ENCODE data around the gene RDH11. TPM values are rescaled to one million over a fixed set of nuclear protein-coding genes. Genes with fewer than 3 reads are reported as not detected.

RDH11 gene
- total RNA-seq, 1 donor from 2014 or later = 78.2 TPM

DNA sequence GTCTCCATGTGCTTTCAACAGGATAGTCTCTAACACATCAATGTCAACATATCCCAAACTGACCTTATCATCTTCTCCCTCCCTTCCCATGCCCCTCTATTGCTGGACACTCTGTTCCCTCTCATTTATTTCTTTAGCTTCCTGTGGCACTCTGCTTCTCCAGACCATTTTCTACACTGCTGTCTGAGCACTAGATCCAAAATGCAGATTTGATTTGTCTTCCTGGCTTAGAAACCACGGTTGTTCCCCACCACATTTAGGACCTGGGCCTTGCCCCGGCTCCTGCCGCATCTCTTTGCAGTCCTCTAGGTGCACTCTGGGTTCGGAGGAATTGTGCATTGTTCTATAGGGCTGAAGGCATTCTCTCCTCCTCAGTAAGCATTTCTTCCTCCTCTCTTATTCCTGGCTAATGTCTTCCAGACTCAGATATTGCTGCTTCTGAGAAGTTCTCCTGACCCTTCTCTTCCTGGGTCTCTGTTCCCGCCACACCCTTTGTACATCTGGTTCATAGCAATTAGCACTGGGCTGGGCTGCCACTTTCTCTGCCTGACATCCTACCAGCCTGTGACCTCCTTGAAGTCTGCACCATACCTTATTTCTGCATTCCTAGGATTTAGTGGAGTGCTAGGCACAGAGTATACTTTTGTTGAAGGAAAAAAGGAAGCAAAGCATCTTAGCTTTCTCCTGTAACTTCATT lies 62.0 kb downstream of the RDH11 start:
- no peaks in the 10 kb centered on the region for H3K27me3 ChIP-seq (ENCODE audit: control insufficient read depth, insufficient read depth, low read length)
- H3K4me3 ChIP-seq (ENCODE audit: low read depth, low read length) = no peak overlapping the region
- H3K36me3 ChIP-seq (ENCODE audit: control insufficient read depth, insufficient read depth, low read length) = no peaks in the 10 kb centered on the region
- TF ChIP-seq, protein P1, sequence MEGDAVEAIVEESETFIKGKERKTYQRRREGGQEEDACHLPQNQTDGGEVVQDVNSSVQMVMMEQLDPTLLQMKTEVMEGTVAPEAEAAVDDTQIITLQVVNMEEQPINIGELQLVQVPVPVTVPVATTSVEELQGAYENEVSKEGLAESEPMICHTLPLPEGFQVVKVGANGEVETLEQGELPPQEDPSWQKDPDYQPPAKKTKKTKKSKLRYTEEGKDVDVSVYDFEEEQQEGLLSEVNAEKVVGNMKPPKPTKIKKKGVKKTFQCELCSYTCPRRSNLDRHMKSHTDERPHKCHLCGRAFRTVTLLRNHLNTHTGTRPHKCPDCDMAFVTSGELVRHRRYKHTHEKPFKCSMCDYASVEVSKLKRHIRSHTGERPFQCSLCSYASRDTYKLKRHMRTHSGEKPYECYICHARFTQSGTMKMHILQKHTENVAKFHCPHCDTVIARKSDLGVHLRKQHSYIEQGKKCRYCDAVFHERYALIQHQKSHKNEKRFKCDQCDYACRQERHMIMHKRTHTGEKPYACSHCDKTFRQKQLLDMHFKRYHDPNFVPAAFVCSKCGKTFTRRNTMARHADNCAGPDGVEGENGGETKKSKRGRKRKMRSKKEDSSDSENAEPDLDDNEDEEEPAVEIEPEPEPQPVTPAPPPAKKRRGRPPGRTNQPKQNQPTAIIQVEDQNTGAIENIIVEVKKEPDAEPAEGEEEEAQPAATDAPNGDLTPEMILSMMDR (IDR thresholded peaks at IDR 0.05; ENCODE audit: insufficient read depth, low read length, poor library complexity, severe bottlenecking) = no peak
- DNase-seq (ENCODE audit: low read depth) = no peak

DNA sequence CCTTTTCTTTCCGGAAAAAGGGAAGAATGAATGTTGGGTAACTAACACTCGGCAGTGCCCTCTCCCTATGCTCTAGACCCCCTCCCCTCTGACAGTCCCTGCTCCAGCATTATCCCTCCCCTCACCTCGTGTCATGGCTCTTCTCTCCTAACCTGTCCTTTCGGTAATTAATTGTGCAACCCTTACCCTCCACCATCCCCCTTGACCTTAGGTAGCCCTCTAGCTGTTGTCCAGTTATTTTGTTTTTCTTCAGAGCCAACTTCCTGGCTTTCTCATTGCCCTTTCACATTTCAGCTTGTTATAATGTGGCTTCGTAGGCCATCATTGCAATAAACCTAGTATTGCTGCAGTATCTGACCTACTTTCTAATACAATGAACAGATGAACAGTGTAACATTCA lies 64.6 kb downstream of the RDH11 start:
- TF ChIP-seq, protein P1 (IDR thresholded peaks at IDR 0.05; ENCODE audit: insufficient read depth, low read length, poor library complexity, severe bottlenecking) = no peak
- H3K27me3 ChIP-seq (ENCODE audit: control insufficient read depth, insufficient read depth, low read length) = no peaks in the 10 kb centered on the region
- H3K36me3 ChIP-seq (ENCODE audit: control insufficient read depth, insufficient read depth, low read length) = no peaks in the 10 kb centered on the region
- no peak for DNase-seq (ENCODE audit: low read depth)
- H3K4me3 ChIP-seq (ENCODE audit: low read depth, low read length) = no peak overlapping the region

DNA sequence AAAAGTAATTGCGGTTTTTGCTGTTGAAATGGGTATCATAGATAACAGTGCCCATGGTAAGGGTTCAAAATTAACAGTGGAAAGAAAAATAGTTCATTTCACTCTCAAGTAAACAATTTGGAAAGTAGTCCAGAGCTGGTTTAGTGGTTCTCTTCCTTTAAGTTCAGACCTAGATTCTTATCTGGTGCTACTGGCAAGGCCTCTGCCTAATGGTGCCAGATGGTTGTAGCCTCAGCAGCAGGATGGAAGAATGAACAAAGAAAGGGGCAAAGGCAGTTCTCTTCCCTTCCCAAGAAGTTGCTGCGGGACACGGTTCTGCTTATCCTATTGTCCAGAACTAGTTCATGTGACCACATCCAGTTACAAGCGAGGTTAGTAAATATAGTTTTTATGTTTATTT lies 65.4 kb downstream of the RDH11 start:
- Histone ChIP-seq H3K27me3 (ENCODE audit: control insufficient read depth, insufficient read depth, low read length) (no peaks in the 10 kb centered on the region), H3K36me3 (ENCODE audit: control insufficient read depth, insufficient read depth, low read length) (no peaks in the 10 kb centered on the region), H3K4me3 (ENCODE audit: low read depth, low read length) (no peak overlapping the region)
- no peak for DNase-seq (ENCODE audit: low read depth)
- TF ChIP-seq, protein P1 (IDR thresholded peaks at IDR 0.05; ENCODE audit: insufficient read depth, low read length, poor library complexity, severe bottlenecking) = no peak

DNA sequence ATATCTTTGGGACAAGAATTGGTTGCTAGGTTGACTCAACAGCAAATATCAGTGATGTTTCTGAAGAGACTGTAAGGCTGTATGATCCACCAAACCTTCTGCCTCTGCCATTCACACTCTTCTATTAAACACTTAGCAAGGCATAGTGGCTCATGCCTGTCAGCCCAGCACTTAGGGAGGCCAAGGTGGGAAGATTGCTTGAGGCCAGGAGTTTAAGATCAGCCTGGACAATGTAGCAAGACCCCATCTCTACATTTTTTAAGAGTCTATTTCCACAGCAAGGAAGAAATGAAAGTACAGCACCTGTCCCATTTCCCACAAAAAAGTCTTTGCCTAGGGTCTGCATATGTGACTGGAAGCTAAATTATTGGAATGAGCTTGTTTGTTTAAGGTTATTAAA lies 68.0 kb downstream of the RDH11 start:
- TF ChIP-seq, protein P1 (IDR thresholded peaks at IDR 0.05; ENCODE audit: insufficient read depth, low read length, poor library complexity, severe bottlenecking) = no peak
- DNase-seq (ENCODE audit: low read depth) = no peak
- H3K4me3 ChIP-seq (ENCODE audit: low read depth, low read length) = no peak overlapping the region

More for the DNA sequence above, 68.0 kb downstream of the RDH11 start:
- Histone ChIP-seq H3K27me3 (ENCODE audit: control insufficient read depth, insufficient read depth, low read length) (no peaks in the 10 kb centered on the region), H3K36me3 (ENCODE audit: control insufficient read depth, insufficient read depth, low read length) (no peaks in the 10 kb centered on the region)

Other genes with a start within 250 kb of the RDH11 start
- 0.21 and 0.41 TPM in 2 replicates for gene TMEM229B, start 207.0 kb downstream of the RDH11 start, total RNA-seq
- gene PLEKHH1, start 162.5 kb downstream of the RDH11 start, total RNA-seq = 9.4 and 11.5 TPM in 2 replicates
- gene PIGH, start 95.5 kb downstream of the RDH11 start, total RNA-seq = 27.1 and 28.5 TPM in 2 replicates
- 35.0 and 45.6 TPM in 2 replicates for gene ARG2, start 75.8 kb downstream of the RDH11 start, total RNA-seq
- 59.1 and 64.3 TPM in 2 replicates for gene VTI1B, start 21.1 kb downstream of the RDH11 start, total RNA-seq
- 0.34 TPM in 1 of 2 replicates, not detected in the other for gene RDH12, start 6.1 kb upstream of the RDH11 start, total RNA-seq
- gene ZFYVE26, start 120.8 kb upstream of the RDH11 start, total RNA-seq = 26.2 and 30.8 TPM in 2 replicates
- gene RAD51B, start 124.0 kb upstream of the RDH11 start, total RNA-seq = 7.6 and 9.5 TPM in 2 replicates

All from kidney epithelial cell (primary cell).